Activated CD4-positive, CD25-positive, alpha-beta regulatory T cell (primary cell): ENCODE results near the gene ZBP1.

Experiments
- DNase-seq, 4 experiments: peaks; one replicate each; lab custom pipeline; 2025; lab: John Stamatoyannopoulos, UW

Gene ZBP1

GRCh38 chr20:57620274-57620990 is at the start of gene ZBP1:
ZBP1 (minus strand) TSS chr20:57620426; CDS start chr20:57620295, 131 bp downstream.
- DNase-seq, result peak in 3 of 4 experiments; percentile 34 to 39 (median 38)

GRCh38 chr20:57669632-57670031 is 49.4 kb upstream of the ZBP1 start:
- DNase-seq, result no peak

GRCh38 chr20:57667924-57668782 is 47.9 kb upstream of the ZBP1 start:
- DNase-seq, result no peak

- DNase-seq, result no peak
Measured at GRCh38 chr20:57667388-57667787, 47.2 kb upstream of the ZBP1 start.

- DNase-seq, result no peak
Measured at GRCh38 chr20:57666834-57667157, 46.6 kb upstream of the ZBP1 start.

GRCh38 chr20:57666106-57666833 is 46.0 kb upstream of the ZBP1 start:
- no peak for DNase-seq

- DNase-seq, result no peak
Measured at GRCh38 chr20:57665589-57665971, 45.4 kb upstream of the ZBP1 start.

- no peak for DNase-seq
Measured at GRCh38 chr20:57664924-57665588, 44.8 kb upstream of the ZBP1 start.

- DNase-seq, result no peak
Measured at GRCh38 chr20:57664476-57664875, 44.2 kb upstream of the ZBP1 start.

GRCh38 chr20:57663681-57664451 is 43.6 kb upstream of the ZBP1 start:
- DNase-seq, result no peak

- no peak for DNase-seq
Measured at GRCh38 chr20:57663241-57663640, 43.0 kb upstream of the ZBP1 start.

- no peak for DNase-seq
Measured at GRCh38 chr20:57662456-57663240, 42.4 kb upstream of the ZBP1 start.

- DNase-seq, result no peak
Measured at GRCh38 chr20:57661746-57662455, 41.7 kb upstream of the ZBP1 start.

- no peak for DNase-seq
Measured at GRCh38 chr20:57660922-57661745, 40.9 kb upstream of the ZBP1 start.

GRCh38 chr20:57660181-57660921 is 40.1 kb upstream of the ZBP1 start:
- no peak for DNase-seq

- DNase-seq, result no peak
Measured at GRCh38 chr20:57659517-57660180, 39.4 kb upstream of the ZBP1 start.

GRCh38 chr20:57658833-57659516 is 38.7 kb upstream of the ZBP1 start:
- DNase-seq, result no peak
